ENCODE measurements around the gene LBHD1.

- TF ChIP-seq, protein P1, sequence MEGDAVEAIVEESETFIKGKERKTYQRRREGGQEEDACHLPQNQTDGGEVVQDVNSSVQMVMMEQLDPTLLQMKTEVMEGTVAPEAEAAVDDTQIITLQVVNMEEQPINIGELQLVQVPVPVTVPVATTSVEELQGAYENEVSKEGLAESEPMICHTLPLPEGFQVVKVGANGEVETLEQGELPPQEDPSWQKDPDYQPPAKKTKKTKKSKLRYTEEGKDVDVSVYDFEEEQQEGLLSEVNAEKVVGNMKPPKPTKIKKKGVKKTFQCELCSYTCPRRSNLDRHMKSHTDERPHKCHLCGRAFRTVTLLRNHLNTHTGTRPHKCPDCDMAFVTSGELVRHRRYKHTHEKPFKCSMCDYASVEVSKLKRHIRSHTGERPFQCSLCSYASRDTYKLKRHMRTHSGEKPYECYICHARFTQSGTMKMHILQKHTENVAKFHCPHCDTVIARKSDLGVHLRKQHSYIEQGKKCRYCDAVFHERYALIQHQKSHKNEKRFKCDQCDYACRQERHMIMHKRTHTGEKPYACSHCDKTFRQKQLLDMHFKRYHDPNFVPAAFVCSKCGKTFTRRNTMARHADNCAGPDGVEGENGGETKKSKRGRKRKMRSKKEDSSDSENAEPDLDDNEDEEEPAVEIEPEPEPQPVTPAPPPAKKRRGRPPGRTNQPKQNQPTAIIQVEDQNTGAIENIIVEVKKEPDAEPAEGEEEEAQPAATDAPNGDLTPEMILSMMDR (conservative IDR thresholded peaks at IDR 0.05; ENCODE audit: low read length), result no peak
- TF ChIP-seq EZH2phosphoT487 (IDR thresholded peaks at IDR 0.05; ENCODE audit: borderline replicate concordance), result no peak
These were observed 15.7 kb upstream of the LBHD1 start for GRCh38 chr11:62687508-62688396.

Measured in Loucy (cell line).